B cell (primary cell): ENCODE data around the gene RALY.

Experiments used
- EZH2 ChIP-seq: IDR thresholded peaks from 2 replicates; pipeline ENCODE4 v1.6.1; 2012; ENCODE audit warnings: borderline replicate concordance, low read depth, mild to moderate bottlenecking, moderate library complexity, low read length; ENCODE audit not compliant: insufficient read depth, poor library complexity, severe bottlenecking
- TF ChIP-seq, protein P1 (sequence below): fragments of 200-600 bp; IDR thresholded peaks from one replicate; pipeline ENCODE4 v1.8.0; 2022; ENCODE audit warnings: antibody characterized with exemption, mild to moderate bottlenecking

DNA sequence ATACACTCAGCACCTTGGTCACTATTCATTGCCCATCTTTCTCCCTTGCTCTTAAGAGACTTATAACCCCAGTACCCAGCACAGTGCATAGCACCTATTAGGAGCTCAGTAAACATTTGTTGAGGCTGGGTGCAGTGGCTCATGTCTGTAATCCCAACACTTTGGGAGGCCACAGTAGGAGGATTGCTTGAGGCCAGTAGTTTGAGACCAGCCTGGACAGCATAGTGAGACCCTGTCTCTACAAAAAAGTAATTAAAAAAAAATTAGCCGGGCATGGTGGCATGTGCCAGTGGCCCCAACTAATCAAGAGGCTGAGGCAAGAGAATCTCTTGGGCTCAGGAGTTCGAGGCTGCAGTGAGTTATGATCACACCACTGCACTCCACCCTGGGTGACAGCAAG is 126.5 kb downstream of the RALY start:
- TF ChIP-seq, protein P1, sequence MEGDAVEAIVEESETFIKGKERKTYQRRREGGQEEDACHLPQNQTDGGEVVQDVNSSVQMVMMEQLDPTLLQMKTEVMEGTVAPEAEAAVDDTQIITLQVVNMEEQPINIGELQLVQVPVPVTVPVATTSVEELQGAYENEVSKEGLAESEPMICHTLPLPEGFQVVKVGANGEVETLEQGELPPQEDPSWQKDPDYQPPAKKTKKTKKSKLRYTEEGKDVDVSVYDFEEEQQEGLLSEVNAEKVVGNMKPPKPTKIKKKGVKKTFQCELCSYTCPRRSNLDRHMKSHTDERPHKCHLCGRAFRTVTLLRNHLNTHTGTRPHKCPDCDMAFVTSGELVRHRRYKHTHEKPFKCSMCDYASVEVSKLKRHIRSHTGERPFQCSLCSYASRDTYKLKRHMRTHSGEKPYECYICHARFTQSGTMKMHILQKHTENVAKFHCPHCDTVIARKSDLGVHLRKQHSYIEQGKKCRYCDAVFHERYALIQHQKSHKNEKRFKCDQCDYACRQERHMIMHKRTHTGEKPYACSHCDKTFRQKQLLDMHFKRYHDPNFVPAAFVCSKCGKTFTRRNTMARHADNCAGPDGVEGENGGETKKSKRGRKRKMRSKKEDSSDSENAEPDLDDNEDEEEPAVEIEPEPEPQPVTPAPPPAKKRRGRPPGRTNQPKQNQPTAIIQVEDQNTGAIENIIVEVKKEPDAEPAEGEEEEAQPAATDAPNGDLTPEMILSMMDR = no peak
- no peak for TF ChIP-seq EZH2
